ENCODE results near the gene GHRHR.

Gene GHRHR

DNA sequence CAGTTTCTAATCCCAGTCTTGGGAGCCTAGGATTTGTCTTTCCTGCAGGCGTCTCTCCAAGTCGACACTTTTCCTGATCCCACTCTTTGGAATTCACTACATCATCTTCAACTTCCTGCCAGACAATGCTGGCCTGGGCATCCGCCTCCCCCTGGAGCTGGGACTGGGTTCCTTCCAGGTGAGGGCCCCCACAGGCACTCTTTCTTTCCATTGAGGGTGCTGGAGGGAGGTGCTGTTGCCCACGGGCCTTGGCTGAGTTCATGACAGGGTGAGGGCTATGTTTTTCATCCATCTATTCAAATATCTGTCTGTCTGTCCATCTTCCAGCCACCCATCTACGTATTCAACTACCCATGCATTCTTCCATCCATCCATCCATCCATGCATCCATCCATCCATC is 12.6 kb downstream of the GHRHR start:
- TF ChIP-seq CTCF (IDR thresholded peaks at IDR 0.05; ENCODE audit: low read depth, low read length), result no peak
- no peaks in the 10 kb centered on the region for H3K4me1 ChIP-seq
- H3K27me3 ChIP-seq, result no peaks in the 10 kb centered on the region
- H3K4me3 ChIP-seq (ENCODE audit: low read depth, low read length), result no peak overlapping the region
- DNase-seq, result no peak
- no peaks in the 10 kb centered on the region for H3K36me3 ChIP-seq
- no peaks in the 10 kb centered on the region for H3K9me3 ChIP-seq

- DNase-seq, result no peak
- Histone ChIP-seq H3K27me3 (no peaks in the 10 kb centered on the region), H3K4me3 (ENCODE audit: low read depth, low read length) (no peak overlapping the region), H3K4me1 (no peaks in the 10 kb centered on the region), H3K36me3 (no peaks in the 10 kb centered on the region), H3K9me3 (no peaks in the 10 kb centered on the region)
- TF ChIP-seq CTCF (IDR thresholded peaks at IDR 0.05; ENCODE audit: low read depth, low read length), result no peak
These were observed 13.5 kb downstream of the GHRHR start for GRCh38 chr7:30977222-30977621.

DNA sequence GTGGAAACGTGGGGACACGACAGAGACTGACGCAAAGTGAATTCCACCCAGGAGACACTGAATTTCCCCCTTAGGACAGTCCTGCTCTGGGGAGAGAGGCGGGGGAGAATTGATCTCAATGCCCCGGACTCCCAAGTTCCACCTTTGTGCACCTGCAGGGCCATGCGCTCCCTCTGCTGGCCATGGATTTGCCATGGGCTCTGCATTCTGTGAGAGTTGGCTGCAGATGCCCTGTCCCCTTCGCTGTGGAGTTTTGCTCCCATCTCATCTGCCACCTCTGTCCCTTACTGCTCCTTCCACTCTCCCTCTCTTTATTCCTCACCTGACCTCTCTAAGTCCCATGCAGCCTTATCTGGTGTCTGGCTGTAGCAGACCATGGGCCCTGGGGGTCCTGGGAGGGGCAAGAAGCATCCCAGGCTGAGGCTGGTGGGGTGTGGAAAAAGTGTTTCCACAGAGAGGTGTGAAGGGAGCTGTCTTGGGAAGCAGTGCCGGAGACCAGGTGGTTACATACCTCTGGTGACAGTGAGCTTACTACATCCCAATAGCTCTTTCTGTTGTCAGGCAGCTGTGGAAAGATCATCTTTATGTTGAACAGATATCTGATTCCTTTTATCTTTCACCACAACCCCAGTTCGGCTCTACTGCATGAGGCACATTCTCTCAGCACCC is 14.3 kb downstream of the GHRHR start:
- DNase-seq, result peak; percentile 77
- no peaks in the 10 kb centered on the region for H3K36me3 ChIP-seq
- TF ChIP-seq CTCF (IDR thresholded peaks at IDR 0.05; ENCODE audit: low read depth, low read length), result peak; percentile 81
- H3K9me3 ChIP-seq, result no peaks in the 10 kb centered on the region
- H3K4me3 ChIP-seq (ENCODE audit: low read depth, low read length), result no peak overlapping the region
- no peaks in the 10 kb centered on the region for H3K4me1 ChIP-seq
- peaks cover 2% of the 10 kb centered on the region; the same call in 1 of the 2 replicates for H3K27me3 ChIP-seq

DNA sequence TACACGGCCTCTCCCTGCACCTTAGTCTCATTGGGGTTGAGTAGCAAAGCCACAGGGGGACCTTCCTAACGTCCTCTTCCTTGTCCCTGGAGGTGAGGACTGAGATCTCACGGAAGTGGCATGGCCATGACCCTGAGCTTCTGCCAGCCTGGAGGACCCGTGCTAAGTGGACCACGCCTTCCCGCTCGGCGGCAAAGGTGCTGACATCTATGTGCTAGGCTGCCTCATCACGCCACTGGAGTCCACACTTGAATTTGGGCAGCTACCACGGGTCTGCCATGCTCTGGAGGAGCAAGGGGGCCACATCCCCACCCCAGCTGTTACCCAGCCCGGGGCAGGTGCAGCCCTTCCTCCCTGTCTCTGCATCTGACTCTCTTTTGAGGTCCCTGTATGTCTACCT is 15.3 kb downstream of the GHRHR start:
- no peak for DNase-seq
- no peak for TF ChIP-seq CTCF (IDR thresholded peaks at IDR 0.05; ENCODE audit: low read depth, low read length)
- Histone ChIP-seq H3K4me1 (no peaks in the 10 kb centered on the region), H3K4me3 (ENCODE audit: low read depth, low read length) (no peak overlapping the region), H3K36me3 (no peaks in the 10 kb centered on the region), H3K27me3 (peaks cover 2% of the 10 kb centered on the region; the same call in 1 of the 2 replicates), H3K9me3 (no peaks in the 10 kb centered on the region)

- DNase-seq, result no peak
- H3K4me1 ChIP-seq, result no peaks in the 10 kb centered on the region
- H3K9me3 ChIP-seq, result no peaks in the 10 kb centered on the region
- peaks cover 2% of the 10 kb centered on the region; the same call in 1 of the 2 replicates for H3K27me3 ChIP-seq
- H3K4me3 ChIP-seq (ENCODE audit: low read depth, low read length), result no peak overlapping the region
- no peaks in the 10 kb centered on the region for H3K36me3 ChIP-seq
- no peak for TF ChIP-seq CTCF (IDR thresholded peaks at IDR 0.05; ENCODE audit: low read depth, low read length)
These were observed 16.4 kb downstream of the GHRHR start for GRCh38 chr7:30980194-30980593.

DNA sequence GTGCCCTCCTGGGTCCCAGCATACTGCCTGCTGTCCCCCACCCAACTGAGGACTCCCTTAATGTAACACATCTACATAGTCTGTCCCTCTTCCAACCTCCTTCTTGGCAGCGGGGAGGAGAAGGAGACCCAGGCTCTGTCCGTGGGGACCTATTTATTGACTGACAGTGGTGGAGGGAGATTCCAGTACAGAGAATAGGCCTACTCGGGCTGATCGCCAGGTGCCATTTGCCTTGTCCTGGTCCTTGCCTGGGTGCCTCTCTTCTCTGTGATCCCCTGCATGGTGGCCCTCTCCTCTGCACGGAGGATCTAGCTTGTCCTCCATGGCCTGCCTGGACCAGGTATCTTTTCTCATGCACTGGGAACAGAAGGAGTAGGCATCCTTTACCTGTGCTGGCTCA is 17.0 kb downstream of the GHRHR start:
- Histone ChIP-seq H3K4me1 (no peaks in the 10 kb centered on the region), H3K27me3 (peaks cover 2% of the 10 kb centered on the region; the same call in 1 of the 2 replicates), H3K9me3 (no peaks in the 10 kb centered on the region), H3K4me3 (ENCODE audit: low read depth, low read length) (no peak overlapping the region), H3K36me3 (no peaks in the 10 kb centered on the region)
- no peak for TF ChIP-seq CTCF (IDR thresholded peaks at IDR 0.05; ENCODE audit: low read depth, low read length)
- DNase-seq, result no peak
